HG03432 (cell line): ENCODE measurements around the gene TSSK3.
"Not testable (repeated sequence)": the region's sequence is repeated elsewhere in the genome, so short reads cannot be mapped to it uniquely, and the experiment has no call there.

Source experiments
- ATAC-seq: cut with Tn5 transposase; IDR thresholded peaks from one replicate; pipeline ENCODE4 v1.9.1; 2021; ENCODE audit warnings: mild to moderate bottlenecking, moderate library complexity; ENCODE audit not compliant: unreplicated experiment

The TSSK3 gene

DNA sequence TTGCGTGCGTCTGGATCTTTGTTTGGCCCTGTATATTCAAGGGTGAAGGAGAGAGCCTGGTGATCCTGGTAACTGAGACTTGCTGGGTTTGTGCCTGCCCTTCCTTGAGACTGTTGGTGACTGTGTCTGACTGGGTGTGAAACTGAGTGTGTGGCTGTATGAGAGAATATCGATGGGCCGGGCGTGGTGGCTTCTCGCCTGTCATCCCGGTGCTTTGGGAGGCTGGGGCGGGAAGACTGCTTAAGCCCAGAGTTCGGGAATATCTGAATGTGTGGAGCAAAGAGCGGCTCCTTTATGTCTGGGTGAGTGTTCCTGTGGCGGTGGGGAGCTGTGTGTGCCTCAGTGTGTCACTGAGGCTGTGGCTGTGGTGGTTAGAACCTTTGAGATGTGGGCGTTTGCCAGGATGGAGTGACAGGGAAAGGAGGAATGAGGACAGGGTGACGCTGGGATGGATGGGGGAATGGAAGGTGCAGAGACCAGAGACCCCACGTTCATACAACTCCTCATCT is 23.6 kb upstream of the TSSK3 start:
- ATAC-seq: no peak

DNA sequence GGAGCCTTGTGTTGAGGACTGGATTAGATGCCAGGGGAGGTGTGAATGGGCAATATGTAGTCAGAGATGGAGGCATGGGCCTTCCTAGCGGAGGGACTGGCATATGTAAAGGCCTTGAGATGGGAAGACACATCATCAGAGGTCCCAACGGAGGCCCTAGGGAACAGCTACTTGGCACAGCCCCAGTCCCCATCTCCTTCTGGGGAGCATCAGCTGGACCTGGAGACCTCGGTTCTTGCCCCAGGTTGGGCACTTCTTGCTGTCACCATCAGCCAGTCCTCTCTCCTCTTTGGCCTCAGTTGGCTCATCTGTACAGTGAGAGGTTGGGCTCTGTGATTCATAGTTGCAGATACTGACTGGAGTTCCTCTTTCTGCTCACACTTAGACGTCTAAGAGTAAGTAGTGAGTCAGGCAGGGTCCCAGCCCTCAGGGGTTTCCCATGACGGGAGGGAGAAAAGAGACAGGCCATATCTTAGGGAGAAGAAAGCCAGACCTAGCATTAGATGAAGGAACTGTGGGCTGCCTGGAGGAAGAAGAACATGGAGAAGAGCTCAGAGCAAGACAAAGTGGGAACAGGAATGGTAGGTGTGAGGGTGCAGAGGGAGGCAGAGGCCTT is 22.9 kb upstream of the TSSK3 start:
- ATAC-seq: no peak

DNA sequence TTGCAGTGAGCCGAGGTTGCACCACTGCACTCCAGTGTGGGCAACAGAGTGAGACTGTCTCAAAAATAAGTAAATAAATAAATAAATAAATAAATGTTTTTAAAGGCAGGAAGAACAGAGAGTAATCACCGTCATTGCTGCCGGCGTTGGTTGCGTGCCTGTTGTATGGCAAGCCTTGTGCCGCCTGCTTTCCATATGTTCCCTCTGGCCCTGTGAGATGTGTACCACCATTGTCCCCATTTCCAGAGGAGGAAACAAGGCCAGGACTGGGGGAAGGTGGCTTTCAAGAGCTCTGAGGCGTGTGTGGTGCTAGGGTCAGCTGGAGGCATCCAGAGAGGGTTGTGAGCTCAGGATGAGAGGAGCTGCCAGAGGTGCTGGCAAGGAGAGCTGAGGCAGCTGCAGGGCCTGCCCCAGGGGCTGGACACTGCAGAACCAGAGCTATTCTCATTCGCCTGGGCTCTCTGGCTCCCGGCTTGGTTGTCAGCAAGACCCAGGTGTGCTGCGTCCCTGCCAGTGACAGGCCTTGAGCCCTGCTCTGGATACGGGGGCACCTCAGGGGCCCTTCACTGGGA is 21.1 kb upstream of the TSSK3 start:
- no peak for ATAC-seq

DNA sequence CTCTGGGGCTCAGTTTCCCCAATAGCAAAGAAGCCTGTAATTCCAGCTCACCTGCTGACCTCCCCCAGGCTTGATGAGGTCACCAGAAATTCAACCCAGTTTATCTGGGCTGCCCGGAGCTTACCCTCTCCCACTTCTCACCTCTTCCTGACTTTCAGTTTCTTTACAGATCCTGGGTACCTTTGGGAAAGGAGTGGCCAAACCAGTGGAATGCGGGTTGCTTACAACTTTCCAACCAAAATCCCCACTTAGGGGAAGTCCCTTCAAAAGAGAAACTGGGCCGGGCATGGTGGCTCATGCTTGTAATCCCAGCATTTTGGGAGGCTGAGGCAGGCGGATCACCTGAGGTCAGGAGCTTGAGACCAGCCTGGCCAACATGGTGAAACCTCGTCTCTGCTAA is 20.4 kb upstream of the TSSK3 start:
- ATAC-seq: no peak

DNA sequence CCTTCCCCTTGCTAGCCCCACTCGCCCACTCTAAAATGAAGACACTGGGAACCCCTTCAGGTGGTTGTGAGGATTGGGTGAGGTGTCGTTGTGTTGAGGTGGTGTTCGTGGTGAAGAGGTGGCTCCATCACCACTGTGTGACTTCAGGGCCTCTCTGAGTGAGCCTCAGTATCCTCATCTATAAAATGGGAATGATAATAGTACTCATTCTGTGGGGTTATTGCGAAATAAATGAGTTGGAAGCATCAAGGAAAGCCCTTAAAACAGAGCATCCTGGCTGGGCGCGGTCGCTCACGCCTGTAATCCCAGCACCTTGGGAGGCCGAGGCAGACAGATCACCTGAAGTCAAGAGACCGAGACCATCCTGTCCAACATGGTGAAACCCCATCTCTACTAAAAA is 19.6 kb upstream of the TSSK3 start:
- ATAC-seq: no peak

DNA sequence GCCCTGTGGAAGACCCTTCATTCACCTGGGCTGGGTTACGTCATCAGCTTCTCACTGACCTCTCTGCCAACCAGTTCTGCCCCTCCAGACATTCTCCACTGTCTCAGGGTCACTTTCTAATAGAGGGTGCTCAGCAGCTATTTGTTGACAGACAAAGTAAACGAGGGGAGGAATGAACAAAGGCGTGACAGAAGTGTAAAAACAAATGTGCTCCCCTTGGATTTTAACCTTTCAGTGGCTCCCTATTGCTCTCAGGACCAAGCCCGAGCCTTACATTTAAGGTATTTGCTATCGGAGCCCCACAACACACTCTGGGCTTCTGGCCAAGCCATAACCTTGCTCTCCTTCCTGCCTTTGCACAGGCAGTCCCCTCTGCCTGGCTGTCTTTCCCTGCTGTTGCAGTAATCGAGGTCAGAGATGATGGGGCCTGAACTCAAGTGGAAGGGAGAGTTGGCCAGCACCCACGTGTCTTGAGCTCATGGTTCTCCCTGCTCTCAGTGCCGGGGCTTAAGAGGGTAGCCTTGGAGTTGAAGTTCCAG is 17.0 kb upstream of the TSSK3 start:
- ATAC-seq: no peak

DNA sequence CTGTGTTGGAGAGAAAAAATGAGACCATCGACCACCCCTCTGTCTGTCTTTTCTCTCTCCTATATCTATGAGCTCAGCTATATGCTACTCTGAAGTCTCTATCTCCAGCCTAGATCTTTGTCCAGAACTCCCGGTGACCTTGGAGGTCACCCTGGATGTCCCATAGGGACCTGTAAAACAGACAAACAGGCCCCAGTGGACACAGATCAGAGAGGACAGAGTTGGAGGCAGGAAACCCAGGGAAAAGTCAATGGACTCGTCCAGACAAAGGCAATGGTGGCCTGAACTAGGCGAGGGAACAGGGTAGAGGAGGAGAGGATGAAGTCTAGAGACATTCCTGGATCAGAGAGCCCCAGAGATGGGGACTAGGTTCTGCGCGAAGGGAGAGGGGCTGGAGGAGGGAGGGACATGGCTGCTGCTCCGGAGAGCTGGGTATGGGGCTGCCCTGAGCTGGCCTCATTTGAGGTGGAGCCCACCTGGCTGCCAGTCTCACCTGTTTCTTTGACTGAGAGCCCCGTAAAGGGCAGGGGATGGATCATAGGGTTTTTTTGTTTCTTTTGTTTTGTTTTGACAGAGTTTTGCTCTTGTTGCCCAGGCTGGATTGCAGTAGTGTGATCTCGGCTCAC is 15.7 kb upstream of the TSSK3 start:
- no peak for ATAC-seq

DNA sequence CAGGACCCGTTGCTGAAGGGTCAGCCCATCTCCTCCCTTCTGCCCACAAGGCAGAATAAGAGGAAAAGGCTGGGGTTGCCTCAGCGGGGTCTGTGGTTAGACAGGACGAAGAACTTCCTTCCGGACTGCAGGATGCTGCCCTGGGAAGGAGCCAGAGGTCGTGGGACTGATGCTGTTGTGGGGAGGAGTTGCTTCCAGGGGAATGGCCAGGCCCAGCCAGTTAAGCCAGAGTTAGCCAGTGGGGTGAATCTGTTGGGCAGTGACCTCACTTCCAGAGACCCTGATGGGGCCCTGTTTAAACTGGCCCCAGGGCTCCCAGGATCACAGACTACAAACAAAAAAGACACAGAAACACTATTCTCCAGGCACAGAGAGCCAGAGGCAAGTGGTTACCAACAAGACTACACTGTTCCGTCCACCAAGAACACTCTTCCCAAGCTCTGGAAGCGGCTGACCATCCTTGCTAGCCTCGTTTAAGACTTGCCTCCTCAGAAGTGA is 13.1 kb upstream of the TSSK3 start:
- no peak for ATAC-seq

DNA sequence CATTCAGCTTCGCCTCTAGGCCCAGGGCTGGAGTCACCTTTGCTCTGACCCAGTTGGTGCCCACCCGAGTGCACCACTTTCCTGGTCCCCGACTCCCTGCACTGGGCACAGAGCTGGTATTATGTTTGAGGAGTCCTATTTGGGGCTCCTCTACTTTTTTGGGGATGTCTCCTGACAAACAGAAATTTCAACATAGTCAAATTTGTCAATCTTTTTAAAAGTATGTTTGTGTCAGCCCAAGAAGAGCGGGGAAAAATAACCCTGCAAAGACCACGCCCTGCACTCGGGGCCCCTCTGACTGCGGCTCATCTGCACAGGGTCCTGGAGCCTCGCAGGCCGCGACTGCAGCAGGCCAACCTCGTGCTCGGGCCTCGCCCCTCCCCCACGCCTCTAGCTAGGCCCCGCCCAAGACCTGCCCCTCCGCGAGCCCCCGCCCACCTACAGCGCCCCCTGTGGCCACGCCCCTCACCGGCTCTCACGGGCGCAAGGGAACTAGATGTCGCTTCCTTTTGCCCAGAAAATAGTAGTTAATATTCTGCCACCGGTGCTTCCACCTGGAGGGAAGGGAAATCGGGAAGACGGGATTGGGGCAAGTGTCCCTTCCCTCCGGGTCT is 11.4 kb upstream of the TSSK3 start:
- ATAC-seq: peak; percentile 46

DNA sequence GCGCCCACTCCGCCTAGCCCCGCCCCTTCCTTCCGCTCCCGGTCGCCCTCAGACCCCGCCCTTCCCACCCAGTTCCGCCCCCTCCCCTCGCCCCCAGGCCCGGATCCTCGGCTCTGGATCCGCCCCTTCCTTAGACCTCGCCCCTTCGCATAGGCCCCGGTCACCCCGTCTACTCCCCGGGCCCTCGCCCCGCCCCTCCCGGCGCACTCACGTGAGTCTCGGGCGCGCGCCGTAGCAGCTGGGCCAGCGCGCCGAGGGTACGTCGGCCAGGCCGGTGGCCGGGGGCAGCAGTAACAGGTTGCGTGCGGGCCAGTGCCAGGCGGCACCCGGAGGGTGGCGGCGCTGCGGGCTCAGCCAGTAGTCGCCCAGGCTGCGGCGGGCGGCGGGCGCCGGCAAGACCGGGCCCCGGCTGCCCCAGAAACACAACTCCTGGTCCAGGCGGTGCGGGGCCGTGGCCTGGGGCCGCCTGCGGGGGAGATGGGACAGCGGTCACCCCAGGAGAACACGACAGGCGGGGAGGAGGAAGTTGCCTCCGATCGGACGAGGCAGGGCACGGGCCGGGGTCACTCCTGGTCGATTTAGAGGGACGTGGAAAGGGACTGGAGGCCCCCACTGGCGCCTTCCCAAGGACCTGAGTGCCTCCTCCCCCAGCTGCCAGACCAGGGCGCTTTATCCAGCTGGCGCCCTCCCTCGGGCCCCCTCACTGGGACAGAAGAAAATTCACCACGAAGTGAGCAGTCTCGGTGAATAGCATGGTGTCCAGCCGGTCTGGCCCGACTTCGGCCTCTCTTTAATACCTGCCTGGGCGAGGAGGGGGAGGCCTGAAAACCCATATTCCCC is 10.7 kb upstream of the TSSK3 start:
- ATAC-seq: peak; percentile 89

DNA sequence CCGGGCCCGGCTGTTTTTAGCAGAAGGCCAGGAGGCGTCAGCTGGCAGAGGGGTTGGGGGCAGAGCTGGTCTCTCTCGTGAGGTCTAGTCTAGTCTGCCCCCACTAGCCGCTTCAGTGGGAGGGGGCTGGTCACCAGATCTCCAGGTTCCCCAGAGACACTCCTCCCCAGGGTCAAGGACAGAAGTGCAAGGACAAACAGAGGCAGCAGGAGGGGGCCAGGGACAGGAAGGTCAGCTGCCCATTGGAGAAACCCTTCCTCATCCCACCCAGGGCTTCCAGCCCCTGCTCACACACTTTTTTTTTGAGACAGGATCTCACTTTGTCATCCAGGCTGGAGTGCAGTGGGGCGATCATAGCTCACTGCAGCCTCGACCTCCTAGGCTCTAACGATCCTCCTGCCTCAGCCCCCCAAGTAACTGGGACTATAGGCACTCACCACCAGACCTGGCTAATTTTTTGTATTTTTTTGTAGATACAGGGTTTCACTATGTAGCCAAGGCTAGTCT is 10.0 kb upstream of the TSSK3 start:
- no peak for ATAC-seq

DNA sequence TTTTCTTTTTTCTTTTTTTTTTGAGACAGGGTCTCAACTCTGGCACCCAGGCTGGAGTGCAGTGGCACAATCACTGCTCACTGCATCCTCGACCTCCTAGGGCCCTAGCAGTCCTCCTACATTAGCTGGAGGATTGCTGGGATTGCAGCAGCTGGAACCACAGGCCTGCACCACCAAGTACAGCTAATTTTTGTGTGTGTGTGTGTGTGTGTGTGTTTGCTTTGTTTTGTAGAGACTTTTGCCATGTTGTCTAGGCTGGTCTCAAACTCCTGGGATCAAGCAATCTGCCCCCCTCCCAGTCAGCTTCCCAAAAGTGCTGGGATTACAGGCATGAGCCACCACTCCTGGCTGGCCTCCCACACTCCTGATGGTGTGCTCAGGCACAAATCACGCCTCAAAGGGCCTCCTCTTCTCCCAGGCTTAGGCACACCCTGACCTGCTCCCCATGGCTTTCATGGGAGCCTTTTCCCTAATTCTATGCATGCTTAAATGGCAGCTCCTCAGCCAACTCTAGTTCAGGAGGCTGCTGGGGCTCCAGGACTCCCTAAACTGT is 9.4 kb upstream of the TSSK3 start:
- ATAC-seq: no peak

DNA sequence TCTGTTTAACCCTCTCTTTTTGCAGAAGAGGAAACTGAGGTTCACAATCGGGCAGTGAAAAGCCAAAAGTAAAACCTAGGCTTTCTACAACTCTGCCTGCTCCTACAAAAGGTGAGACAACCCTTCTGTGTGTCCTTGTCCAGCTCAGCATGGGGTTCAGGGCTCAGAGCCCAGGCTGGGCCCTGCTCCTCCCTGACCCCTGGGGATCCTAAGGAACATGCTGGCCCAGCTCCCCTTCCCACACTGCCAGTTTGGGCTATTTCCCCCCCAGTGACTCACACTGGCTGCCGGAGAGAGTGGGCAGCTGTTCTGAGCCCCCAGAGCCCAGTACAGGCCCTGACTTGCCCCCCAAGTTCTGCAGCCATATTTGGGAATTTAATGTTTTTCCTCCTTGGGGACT is 8.9 kb upstream of the TSSK3 start:
- ATAC-seq: no peak

DNA sequence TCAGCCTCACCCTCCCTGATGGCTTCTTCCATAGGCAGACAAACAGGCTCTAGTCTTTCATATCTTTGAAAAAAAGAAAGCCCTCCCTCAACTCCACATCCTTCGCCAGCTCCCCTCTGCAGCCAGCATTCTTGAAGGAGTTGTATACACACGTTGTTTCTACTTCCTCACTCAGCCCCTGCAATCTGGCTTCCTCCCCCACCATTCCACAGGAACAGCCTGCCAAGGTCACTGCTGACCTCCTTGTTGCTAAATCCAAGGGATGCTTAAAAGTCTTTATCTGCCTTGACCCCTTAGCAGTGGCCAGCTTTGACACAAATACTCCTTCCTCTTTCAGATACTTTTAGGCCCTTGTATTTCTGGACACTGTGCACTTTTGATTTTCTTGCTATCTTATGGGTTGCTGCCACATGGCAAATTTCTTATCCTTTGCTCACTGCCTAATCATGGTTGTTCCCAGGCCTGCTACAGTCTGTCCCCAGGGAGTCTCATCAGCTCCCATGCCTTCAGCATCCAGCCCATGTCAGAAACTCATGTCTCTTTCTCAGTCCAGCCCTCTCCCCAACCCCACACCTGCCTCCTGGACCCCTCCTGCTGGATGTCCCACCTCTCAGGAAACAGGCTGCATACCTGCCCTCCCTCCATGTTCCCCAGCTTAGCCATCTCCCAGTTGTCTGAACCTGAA is 8.3 kb upstream of the TSSK3 start:
- ATAC-seq: no peak

DNA sequence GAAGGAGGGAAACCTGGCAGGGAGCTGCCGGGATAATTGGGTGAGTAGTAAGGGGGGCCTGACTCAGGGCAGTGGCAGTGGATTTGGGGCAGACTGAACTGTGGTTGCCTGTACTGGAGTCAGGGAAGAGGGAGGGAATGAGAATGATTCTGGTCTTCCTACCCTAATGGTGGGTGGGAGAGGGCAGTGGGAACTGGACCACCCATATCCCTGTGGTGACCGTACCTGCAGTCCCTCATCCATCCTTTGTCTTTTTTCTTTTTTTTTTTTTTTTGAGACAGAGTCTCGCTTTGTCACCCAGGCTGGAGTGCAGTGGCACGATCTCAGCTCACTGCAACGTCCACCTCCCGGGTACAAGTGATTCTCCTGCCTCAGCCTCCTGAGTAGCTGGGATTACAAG is 6.6 kb upstream of the TSSK3 start:
- ATAC-seq: not testable (repeated sequence)

DNA sequence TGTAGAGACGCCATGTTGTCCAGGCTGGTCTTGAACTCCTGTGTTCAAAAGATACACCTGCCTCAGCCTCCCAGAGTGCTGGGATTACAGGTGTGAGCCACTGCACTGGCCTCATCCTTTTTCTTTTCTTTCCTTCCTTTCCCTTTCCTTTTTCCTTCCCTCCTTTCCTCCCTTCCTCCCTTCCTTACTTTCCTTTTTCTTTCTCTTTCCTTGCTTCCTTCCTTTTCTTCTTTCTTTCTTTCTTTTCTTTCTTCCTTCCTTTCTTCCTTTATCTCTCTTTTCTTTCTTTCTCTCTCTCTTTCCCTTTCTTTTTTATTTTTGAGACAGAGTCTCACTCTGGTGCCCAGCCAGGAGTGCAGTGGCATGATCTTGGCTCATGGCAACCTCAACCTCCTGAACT is 5.9 kb upstream of the TSSK3 start:
- no peak for ATAC-seq

DNA sequence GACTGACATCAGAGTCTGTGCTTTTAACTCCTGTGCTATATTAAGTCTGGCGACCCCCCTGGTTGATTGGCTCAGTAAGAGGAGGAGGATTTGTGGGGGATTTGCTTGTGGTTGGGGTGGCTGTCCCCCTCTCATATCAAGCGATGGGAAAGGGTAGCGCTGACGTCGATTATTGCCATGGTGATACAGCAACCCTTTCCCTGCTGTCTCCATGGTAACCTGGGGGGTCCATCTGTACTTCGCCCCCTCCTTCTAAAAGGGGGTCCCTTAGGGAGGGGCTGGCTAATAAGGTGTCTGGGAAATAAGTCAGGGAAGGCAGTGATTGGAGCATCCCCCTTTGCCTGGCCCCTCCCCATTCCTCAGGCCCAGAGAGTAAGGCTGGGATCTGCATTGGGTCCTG is 4.7 kb upstream of the TSSK3 start:
- no peak for ATAC-seq

DNA sequence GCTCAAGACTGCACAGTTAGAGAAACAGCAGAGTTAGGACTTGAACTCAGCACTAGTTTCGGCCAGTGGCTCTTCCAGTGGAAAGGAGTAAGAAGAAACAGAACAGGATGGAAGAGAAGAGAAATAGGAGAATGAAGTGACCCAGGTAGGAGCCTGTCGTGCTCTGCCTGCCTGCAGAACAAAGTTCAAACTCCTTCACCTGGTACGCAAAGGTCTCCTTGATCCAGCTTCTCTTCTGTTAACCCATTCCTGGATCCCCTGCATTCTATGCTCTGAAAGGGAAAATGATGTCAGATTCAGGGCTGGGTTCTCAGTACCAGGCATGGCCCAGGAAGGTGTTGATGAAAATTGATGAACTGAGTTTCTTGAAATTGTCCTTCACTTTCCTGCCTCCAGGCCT is 3.9 kb upstream of the TSSK3 start:
- no peak for ATAC-seq

DNA sequence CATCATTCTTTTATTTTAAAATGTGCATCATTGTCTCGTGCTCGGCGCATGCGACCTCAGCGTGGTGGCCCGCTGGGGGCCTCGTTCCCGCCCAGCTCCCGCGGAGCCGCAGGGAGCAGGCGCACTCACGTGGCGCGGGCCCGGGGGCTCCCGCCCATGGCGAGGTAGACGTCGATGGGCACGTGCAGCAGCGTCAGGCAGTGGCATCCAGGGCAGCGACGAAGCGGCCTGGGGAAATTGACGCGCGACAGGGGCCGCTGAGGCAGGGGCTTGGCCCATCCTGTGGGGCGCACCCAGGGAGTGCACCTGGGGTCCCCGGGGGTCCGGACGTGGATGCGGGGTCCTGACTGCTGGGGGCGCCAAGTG is 1.0 kb upstream of the TSSK3 start:
- no peak for ATAC-seq
